ENCODE measurements around the gene ULBP1. TPM values are rescaled to one million over a fixed set of nuclear protein-coding genes. Genes with fewer than 3 reads are reported as not detected.
"Not testable (repeated sequence)": the region's sequence is repeated elsewhere in the genome, so short reads cannot be mapped to it uniquely, and the experiment has no call there.

Gene ULBP1
- polyA plus RNA-seq, 1 donor from 2014 or later, result not detected

DNA sequence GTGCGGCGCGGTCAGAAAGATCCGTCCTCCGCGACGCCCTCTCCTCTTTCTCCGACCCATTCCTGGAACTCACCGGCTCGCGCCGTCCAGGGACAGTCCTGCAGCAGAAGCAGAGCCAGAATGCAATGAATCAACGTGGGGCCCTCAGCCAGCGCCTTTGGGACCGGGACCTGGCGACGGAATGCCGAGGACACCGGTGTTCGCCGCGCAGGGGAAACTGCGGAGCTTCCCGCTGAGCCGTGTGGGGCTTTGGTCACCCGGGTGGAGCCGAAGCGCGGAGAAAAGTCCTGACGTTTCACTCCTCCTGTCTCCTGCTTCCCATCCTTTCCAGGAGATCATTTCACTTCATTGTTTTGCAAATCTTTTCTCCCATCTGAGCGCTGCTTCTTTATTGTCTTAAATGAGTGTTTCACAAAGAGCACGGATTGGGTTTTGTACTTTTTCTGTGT is 26.5 kb downstream of the ULBP1 start:
- peak overlapping the region; percentile 65 to 87 (median 76) for H3K27ac Mint-ChIP-seq
- H3K4me3 Mint-ChIP-seq, result peak overlapping the region; percentile 82 to 91 (median 88)
- H3K4me1 Mint-ChIP-seq, result peaks cover 11 to 21% (median 21%) of the 10 kb centered on the region in 3 donors
- H3K36me3 Mint-ChIP-seq, result no peaks in the 10 kb centered on the region
- H3K9me3 Mint-ChIP-seq, result peaks cover 0 to 13% (median 2%) of the 10 kb centered on the region in 3 donors
- peaks cover 62% of the 10 kb centered on the region for H3K27me3 Mint-ChIP-seq

DNA sequence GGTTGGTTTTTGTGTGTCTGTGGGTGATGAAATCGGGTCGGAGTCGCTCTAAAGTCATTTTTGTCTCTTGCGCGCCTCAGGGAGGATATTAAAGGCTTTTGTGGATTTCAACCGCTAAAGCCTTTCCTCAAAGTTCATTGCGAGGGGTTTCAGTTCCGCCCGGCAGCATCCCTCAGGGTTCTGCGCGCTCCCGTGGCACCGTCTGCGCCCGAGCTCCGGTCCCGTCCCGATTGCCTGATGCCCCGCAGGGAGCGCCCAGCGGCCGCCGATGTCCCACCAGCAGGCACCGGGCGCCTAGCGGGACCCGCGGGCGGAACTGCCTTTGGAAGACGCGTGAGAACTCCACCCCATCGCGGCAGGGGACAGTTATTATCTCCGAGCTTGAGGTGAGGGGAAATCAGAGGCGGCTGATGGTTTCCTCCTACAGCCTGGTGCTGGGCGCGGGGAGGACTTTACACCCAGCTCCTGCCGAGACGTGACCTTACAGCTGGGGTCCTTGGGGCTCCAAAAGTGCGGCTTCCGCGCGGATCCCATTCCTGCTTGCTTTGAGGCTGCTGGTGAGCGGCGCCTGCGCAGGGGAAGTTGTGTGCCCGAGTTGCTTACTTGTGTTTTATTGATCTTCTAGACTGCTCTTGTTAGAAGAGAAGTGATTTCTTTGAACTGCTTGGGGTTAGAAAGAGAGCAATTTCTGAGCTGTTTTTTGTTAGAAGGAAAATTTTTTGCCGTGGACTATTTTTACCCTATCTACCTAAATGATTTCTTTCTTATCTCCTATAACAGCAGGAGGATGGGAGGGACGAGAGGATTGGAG is 27.1 kb downstream of the ULBP1 start:
- Mint-ChIP-seq H3K4me3 (peak overlapping the region; percentile 82 to 91 (median 88)), H3K27me3 (peaks cover 59% of the 10 kb centered on the region), H3K4me1 (peaks cover 11 to 21% (median 21%) of the 10 kb centered on the region in 3 donors), H3K27ac (peak overlapping the region; percentile 65 to 87 (median 76)), H3K9me3 (peaks cover 0 to 13% (median 2%) of the 10 kb centered on the region in 3 donors), H3K36me3 (no peaks in the 10 kb centered on the region)

DNA sequence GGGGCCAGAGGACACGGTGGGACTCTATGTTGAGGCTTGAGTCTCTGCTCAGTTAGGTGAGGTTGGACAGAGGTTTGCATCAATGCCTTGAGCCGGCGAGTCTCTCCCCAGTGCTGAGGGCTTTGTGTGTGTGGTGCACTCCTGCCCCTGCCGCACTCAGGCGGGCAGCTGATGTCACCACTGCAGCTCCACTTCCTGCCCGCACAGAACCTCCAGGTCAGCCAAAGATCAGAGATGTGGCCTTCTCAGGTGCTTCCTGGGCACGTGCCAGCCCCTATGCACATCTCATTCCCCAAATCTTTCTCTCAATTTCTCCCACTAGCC is 27.7 kb downstream of the ULBP1 start:
- peaks cover 0 to 13% (median 2%) of the 10 kb centered on the region in 3 donors for H3K9me3 Mint-ChIP-seq
- H3K4me3 Mint-ChIP-seq, result peak overlapping the region; percentile 82 to 91 (median 88)
- H3K27ac Mint-ChIP-seq, result peak overlapping the region in 2 of 3 donors; percentile 76 to 87
- peaks cover 53% of the 10 kb centered on the region for H3K27me3 Mint-ChIP-seq
- peaks cover 11 to 21% (median 21%) of the 10 kb centered on the region in 3 donors for H3K4me1 Mint-ChIP-seq
- not testable (repeated sequence) for H3K36me3 Mint-ChIP-seq

DNA sequence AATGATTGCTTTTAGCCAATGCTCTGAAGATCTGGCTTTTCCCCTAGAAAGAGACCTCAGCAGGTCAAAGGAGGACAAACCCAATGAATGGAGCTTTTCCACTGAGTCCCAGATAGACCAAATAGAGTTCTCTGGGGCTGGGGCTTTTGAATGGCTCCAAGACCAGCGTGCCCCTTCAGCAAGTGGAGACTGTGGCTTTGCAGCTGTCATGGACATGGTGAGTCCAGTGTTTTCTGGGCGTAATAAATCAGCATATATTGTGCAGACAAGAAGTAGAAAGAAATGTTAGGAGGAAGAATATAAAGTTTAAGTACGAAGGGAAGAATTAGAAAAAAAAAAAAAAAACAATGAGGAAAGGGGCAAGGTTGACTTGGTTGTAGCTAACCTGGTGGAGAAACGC is 28.1 kb downstream of the ULBP1 start:
- Mint-ChIP-seq H3K27me3 (peaks cover 50% of the 10 kb centered on the region), H3K4me3 (peak overlapping the region in 3 of 4 donors; percentile 82 to 90 (median 85)), H3K9me3 (peaks cover 0 to 13% (median 2%) of the 10 kb centered on the region in 3 donors), H3K27ac (peak overlapping the region in 1 of 3 donors; percentile 76), H3K4me1 (peaks cover 11 to 21% (median 21%) of the 10 kb centered on the region in 3 donors), H3K36me3 (no peaks in the 10 kb centered on the region)

DNA sequence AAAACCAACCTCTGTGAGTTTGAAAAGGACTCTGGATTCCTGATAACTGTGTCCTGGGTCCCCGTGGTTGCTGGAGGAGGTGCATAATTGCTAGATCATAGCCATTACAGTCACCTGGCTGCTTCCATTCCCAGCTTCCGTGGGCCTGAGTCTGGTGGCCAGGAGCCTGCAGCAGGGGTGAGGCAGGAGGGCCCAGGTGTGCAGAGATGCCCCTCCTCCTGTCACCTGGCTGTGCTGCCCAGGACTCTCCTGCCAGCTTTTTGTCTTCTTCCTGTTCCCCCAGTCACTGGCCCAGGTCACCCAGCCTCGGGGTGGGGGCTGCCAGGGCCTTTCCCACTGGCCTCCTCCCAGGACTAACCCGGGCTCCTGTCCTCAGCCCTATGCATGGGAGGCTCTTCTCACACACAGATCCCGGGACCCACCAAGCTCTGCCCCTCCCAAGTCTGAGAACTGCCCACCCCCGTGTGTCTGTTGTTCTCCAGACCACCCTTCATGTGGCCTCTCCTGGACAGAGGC is 31.6 kb downstream of the ULBP1 start:
- Mint-ChIP-seq H3K9me3 (peaks cover 0 to 3% (median 0%) of the 10 kb centered on the region in 3 donors), H3K27me3 (peaks cover 29% of the 10 kb centered on the region), H3K4me1 (peaks cover 9 to 15% (median 11%) of the 10 kb centered on the region in 3 donors), H3K4me3 (no peak overlapping the region), H3K27ac (no peak overlapping the region), H3K36me3 (no peaks in the 10 kb centered on the region)

DNA sequence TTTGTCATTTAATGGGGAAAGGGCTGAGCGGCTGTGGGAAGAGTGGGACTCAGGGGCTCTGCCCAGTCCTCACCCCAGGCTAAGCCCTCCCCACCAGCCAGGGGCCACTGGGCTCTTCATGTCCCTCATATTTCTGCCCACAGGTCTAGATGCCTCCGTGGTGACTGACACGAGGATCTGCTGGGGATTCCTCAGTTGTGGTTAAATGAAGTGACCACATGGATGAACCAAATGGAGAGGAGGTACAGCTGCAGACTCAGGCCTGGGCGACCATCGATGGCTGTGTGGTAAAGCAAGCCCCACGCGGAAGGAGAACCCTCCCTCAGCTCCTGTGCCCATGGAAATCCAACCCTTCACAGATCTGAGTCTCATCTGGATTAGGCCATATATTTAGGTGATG is 32.2 kb downstream of the ULBP1 start:
- H3K36me3 Mint-ChIP-seq, result no peaks in the 10 kb centered on the region
- peaks cover 0 to 2% (median 0%) of the 10 kb centered on the region in 3 donors for H3K9me3 Mint-ChIP-seq
- H3K27me3 Mint-ChIP-seq, result peaks cover 24% of the 10 kb centered on the region
- H3K4me1 Mint-ChIP-seq, result peaks cover 5 to 10% (median 9%) of the 10 kb centered on the region in 3 donors
- no peak overlapping the region for H3K4me3 Mint-ChIP-seq
- H3K27ac Mint-ChIP-seq, result no peak overlapping the region

DNA sequence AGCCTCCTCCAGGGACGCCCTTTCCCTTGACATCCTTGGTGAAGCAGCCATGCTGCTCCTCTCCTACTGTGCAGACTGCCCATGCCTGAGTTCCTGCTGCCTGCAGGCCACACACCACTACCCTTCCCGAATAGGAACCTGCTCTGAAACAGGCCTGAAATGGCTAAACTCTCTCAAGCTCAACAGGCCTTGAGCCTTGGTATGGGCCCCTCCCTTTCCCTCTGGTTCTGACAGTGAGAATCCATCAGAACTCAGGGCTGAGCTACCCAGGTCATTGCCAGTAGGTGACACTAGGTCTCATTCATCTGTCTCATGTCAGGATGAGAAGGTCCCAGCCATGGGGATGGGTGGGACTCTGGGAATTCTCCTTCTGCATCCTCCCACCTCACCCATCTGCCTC is 35.9 kb downstream of the ULBP1 start:
- H3K27me3 Mint-ChIP-seq, result peaks cover 10% of the 10 kb centered on the region
- H3K36me3 Mint-ChIP-seq, result no peaks in the 10 kb centered on the region
- no peak overlapping the region for H3K4me3 Mint-ChIP-seq
- H3K9me3 Mint-ChIP-seq, result peaks cover 0 to 2% (median 0%) of the 10 kb centered on the region in 3 donors
- peaks cover 9 to 16% (median 10%) of the 10 kb centered on the region in 3 donors for H3K4me1 Mint-ChIP-seq
- no peak overlapping the region for H3K27ac Mint-ChIP-seq

DNA sequence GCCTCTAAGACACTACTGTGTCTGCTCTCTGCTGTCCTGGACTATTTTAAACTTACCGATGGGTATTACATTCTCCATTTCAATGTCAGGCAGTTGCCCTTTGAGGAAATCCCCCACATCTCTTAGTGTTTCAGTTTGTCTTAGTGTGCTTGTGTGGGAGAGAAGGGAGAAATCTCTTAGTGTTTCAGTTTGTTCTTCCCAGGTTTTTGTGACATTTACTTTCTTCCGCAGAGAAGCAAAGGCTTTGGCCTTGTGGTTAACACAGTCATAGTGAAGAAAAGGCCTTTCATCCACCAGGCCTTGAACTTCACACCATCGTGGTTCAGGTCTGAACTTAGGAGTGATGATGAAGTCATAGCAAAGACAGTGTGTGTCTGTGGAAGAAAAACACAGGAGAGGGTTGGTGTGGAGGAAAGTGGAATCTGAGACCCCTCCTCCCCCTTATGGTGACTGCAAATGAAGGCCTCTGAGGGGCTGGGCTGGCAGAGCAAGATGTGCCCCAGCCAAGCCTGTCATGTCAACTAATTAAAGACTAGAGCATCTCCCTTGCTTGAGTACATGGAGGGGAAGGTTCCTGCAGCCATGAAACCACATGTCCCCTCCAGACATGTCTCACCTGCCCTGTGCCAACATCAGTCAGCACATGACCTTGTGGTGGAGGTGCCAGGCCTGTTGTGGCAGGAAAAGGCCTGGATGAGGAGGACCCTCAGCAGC is 37.7 kb downstream of the ULBP1 start:
- Mint-ChIP-seq H3K36me3 (no peaks in the 10 kb centered on the region), H3K27me3 (peaks cover 5% of the 10 kb centered on the region), H3K27ac (peak overlapping the region in 2 of 3 donors; percentile 5 to 25), H3K4me3 (no peak overlapping the region), H3K9me3 (peaks cover 0 to 2% (median 0%) of the 10 kb centered on the region in 3 donors), H3K4me1 (peaks cover 10 to 20% (median 11%) of the 10 kb centered on the region in 3 donors)

DNA sequence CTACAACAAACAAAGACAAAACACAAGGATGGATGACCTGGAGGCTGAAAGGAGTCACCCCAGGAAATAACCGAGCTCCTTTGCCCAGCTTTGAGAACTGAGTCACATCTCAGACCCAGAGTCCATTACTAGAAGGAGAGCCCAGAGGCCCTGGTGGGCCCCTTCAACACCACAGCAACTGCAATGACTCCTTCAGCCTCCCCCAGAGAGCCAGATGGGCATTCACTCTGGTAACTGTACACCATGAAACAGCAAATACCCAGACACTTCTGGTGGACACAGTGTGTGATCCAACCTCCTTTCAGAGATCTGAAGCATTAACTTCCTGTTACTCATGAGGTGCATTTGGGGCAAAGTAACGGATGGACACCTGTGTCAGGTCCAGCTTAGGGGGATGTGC is 39.0 kb downstream of the ULBP1 start:
- peaks cover 10 to 23% (median 11%) of the 10 kb centered on the region in 3 donors for H3K4me1 Mint-ChIP-seq
- peak overlapping the region in 2 of 3 donors; percentile 5 to 89 for H3K27ac Mint-ChIP-seq
- H3K9me3 Mint-ChIP-seq, result peaks cover 0 to 2% (median 0%) of the 10 kb centered on the region in 3 donors
- peaks cover 6% of the 10 kb centered on the region for H3K27me3 Mint-ChIP-seq
- H3K36me3 Mint-ChIP-seq, result no peaks in the 10 kb centered on the region
- peak overlapping the region in 1 of 4 donors; percentile 27 for H3K4me3 Mint-ChIP-seq

DNA sequence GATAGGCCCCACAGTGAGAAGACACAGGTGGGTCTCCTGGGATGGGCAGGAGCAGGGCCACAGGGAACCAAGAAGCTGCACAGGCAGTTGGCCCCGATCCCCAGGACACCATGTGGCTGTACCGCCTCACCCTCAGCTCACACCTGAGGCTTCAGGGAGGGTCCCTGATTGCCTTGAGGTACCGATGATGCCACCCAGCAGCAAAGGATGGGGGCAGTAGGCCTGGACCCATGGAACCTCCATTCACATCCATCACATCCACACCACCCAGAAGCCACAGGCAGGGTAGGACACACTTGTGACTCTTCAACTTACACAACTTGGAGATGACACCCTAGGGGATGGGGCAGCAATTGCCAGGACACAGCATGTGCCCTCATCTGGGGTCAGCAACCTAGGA is 39.9 kb downstream of the ULBP1 start:
- not testable (repeated sequence) for H3K36me3 Mint-ChIP-seq, H3K27me3 Mint-ChIP-seq, H3K9me3 Mint-ChIP-seq
- Mint-ChIP-seq H3K4me3 (peak overlapping the region in 1 of 4 donors; percentile 76), H3K27ac (peak overlapping the region; percentile 90 to 100 (median 100)), H3K4me1 (peaks cover 10 to 23% (median 11%) of the 10 kb centered on the region in 3 donors)

DNA sequence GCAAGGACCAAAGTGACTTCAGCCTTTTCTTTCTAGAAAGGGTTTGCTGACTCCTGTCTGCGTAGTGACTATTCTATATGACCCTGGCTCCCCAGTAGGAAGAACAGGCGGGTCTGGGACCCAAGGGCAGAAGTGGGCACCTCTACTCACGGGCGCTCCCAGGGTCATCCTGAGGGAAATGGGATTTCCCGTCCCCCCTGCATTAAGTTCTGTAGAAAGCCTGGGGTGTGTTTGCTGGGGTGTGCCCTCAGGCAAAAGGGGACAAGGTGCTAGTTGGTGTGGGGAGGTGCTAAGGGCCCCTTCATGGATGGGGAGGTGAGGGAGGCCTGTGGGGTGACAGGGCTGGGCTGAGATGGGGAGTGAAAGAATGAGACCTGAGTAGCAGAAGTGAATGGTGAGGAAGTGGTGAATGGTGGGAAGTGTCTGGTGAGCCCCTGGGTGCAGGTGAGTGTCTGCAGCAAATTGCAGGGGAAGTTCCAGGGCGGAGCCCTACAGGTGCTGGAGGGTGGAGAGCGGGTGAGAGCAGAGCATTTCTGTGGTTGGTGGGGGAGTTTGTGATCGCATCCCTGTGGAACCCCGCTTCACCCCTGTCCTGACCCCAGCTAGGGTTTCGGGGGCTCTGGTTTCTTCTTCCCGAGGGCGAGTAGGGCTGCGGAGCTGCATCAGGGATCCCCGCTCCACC is 40.5 kb downstream of the ULBP1 start:
- Mint-ChIP-seq H3K4me3 (peak overlapping the region; percentile 76 to 99 (median 96)), H3K9me3 (peaks cover 0 to 2% (median 0%) of the 10 kb centered on the region in 3 donors), H3K4me1 (peaks cover 10 to 25% (median 11%) of the 10 kb centered on the region in 3 donors), H3K27ac (peak overlapping the region; percentile 90 to 100 (median 100)), H3K27me3 (peaks cover 13% of the 10 kb centered on the region), H3K36me3 (no peaks in the 10 kb centered on the region)

DNA sequence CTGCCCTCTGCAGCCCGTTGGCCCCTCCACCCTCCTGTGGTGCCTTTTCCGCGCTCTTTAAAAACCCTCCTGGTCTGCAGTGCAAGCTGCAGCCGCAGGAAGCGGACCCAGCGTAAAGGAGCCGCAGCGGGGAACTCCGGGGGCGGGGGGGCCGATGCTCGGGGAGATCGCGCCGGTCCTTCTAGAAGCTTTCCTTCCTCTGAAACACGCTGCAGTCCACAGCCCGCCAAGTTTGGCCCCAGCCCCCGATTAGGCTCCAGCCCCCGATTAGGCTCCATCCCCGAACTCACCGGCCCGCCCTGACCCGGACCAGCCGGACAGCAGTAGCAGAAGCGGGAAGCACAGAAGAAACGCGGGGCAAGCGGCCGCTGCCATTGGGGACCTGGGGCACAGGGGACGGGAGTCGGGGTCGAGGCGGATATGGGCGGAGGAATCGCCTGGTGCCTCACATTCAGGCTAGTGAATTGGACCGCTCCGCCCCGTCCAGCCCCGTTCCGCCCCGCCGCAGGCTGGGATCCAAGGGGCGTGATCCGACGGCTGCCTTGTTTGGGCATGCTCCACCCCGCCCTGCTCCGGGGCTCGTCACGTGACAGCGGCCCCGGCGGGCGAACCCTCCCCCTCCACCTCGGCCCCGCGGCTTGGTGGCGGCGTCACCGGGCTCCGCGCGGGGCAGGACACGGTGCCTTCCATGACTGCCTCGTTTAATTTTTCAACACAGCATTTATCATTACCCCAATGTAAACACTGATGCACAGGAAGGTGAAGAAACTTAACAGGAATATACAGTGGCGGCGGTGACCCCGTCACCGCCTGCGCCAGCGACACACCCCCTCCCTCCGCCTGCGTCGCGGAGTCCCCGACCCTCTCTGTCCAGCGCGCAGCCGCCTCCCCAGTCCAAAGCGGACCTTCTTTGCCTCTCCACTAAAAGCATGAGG is 41.3 kb downstream of the ULBP1 start:
- Mint-ChIP-seq H3K36me3 (no peaks in the 10 kb centered on the region), H3K27me3 (peaks cover 14% of the 10 kb centered on the region), H3K4me1 (peaks cover 10 to 25% (median 11%) of the 10 kb centered on the region in 3 donors), H3K9me3 (peaks cover 0 to 2% (median 0%) of the 10 kb centered on the region in 3 donors), H3K27ac (peak overlapping the region; percentile 90 to 100 (median 100)), H3K4me3 (peak overlapping the region; percentile 76 to 99 (median 96))

DNA sequence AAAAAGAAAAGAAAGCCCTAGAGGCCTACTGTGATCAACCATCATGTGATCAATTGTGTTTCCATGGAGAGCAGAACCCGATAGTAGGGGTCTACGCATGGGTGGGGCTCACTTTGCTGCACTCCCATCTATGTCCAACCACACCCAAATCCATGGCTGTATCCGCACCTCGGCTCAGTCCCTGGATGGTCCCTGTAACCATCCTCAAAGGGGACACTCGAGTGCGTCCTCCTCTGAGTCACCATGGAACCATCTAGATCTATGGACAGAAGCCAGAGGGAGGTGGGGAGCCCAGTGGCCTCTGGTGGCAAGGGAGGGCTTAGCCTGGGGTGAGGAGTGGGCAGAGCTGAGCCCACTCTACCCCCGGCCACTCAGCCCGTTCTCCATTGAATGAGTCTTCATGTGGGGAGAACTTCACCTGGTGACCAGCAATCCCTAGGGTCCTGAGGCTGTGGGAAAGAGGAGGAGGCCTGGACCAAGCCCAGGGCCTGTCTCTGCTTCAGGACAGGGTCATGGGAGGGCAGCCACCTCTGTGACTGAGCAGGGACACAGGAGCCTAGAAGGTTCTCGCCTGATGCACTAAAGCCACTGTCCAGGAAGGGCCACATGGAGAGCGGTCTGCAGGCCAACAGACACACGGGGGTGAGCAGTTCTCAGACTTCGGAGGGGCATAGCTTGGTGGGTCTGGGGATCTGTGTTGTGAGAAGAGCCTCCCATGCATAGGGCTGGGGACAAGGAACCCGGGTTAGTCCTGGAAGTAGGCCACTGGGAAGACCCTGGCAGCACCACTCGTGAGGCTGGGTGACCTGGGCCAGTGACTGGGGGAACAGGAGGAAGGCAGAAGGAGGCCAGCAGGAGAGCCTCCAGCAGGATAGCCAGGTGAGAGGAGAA is 42.3 kb downstream of the ULBP1 start:
- Mint-ChIP-seq H3K27me3 (peaks cover 20% of the 10 kb centered on the region), H3K4me1 (peaks cover 10 to 22% (median 11%) of the 10 kb centered on the region in 3 donors), H3K36me3 (no peaks in the 10 kb centered on the region), H3K9me3 (no peaks in the 10 kb centered on the region), H3K27ac (peak overlapping the region; percentile 90 to 100 (median 100)), H3K4me3 (peak overlapping the region; percentile 76 to 99 (median 96))
